Tibial nerve (tissue), 3 donors: Measurements from ENCODE around the gene EYS.

Experiments used
- POLR2A ChIP-seq, 2 donors: fragments of 450-650 bp; IDR thresholded peaks; one replicate each; pipeline ENCODE4 v1.6.1; 2017; ENCODE audit warnings: antibody characterized with exemption in 2 of 2, mild to moderate bottlenecking in 2 of 2, moderate library complexity in 2 of 2
- TF ChIP-seq, protein P1 (sequence below), 5 experiments: fragments of 200-600 bp in 3 of 5; fragments of 450-650 bp in 2 of 5; sonication (generic) in 3 of 5; IDR thresholded peaks; one replicate each; pipeline ENCODE4 v1.5.1; 2016 to 2019; ENCODE audit warnings: antibody characterized with exemption in 5 of 5, mild to moderate bottlenecking in 3 of 5, moderate library complexity in 2 of 5

GRCh38 chr6:64479134-64479533, 1227.9 kb downstream of the EYS start:
- TF ChIP-seq, protein P1, sequence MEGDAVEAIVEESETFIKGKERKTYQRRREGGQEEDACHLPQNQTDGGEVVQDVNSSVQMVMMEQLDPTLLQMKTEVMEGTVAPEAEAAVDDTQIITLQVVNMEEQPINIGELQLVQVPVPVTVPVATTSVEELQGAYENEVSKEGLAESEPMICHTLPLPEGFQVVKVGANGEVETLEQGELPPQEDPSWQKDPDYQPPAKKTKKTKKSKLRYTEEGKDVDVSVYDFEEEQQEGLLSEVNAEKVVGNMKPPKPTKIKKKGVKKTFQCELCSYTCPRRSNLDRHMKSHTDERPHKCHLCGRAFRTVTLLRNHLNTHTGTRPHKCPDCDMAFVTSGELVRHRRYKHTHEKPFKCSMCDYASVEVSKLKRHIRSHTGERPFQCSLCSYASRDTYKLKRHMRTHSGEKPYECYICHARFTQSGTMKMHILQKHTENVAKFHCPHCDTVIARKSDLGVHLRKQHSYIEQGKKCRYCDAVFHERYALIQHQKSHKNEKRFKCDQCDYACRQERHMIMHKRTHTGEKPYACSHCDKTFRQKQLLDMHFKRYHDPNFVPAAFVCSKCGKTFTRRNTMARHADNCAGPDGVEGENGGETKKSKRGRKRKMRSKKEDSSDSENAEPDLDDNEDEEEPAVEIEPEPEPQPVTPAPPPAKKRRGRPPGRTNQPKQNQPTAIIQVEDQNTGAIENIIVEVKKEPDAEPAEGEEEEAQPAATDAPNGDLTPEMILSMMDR (IDR thresholded peaks at IDR 0.05): no peak
- no peak for TF ChIP-seq POLR2A (IDR thresholded peaks at IDR 0.05)
